Lower leg skin (tissue), 3 donors: Measurements from ENCODE around the gene SLC22A23.

ENCODE experiments used
- POLR2A ChIP-seq, 2 donors: fragments of 450-650 bp; IDR thresholded peaks; one replicate each; pipeline ENCODE4 v1.6.1; 2016 to 2017; ENCODE audit warnings: antibody characterized with exemption in 2 of 2, mild to moderate bottlenecking in 1 of 2, moderate library complexity in 1 of 2
- TF ChIP-seq, protein P1 (sequence below), 3 donors: fragments of 450-650 bp; IDR thresholded peaks; one replicate each; pipeline ENCODE4 v1.5.1; 2016; ENCODE audit warnings: antibody characterized with exemption in 3 of 3, mild to moderate bottlenecking in 3 of 3, moderate library complexity in 2 of 3

DNA sequence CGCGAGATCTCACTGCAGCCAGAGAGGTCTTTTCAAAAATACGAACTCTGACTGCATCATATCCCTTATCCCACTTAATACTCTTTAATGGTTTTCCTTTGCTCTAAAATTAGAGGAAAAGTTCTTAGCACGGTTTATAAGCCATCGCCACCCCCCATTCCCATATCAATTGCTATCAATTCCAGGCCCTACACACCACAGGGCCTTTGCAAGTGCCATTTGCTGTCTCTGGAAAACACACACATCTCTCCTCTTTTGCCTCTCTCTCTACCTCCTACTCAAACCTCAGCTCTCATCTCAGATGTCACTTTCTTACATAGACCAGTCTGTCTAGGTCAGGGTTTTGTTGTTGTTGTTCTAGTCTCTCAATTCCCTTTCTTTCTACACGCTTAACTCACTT lies 9.8 kb downstream of the SLC22A23 start:
- TF ChIP-seq, protein P1, sequence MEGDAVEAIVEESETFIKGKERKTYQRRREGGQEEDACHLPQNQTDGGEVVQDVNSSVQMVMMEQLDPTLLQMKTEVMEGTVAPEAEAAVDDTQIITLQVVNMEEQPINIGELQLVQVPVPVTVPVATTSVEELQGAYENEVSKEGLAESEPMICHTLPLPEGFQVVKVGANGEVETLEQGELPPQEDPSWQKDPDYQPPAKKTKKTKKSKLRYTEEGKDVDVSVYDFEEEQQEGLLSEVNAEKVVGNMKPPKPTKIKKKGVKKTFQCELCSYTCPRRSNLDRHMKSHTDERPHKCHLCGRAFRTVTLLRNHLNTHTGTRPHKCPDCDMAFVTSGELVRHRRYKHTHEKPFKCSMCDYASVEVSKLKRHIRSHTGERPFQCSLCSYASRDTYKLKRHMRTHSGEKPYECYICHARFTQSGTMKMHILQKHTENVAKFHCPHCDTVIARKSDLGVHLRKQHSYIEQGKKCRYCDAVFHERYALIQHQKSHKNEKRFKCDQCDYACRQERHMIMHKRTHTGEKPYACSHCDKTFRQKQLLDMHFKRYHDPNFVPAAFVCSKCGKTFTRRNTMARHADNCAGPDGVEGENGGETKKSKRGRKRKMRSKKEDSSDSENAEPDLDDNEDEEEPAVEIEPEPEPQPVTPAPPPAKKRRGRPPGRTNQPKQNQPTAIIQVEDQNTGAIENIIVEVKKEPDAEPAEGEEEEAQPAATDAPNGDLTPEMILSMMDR (IDR thresholded peaks at IDR 0.05) = no peak
- TF ChIP-seq POLR2A (IDR thresholded peaks at IDR 0.05) = no peak
